ENCODE results near the gene MYL5.
A peak's percentile ranks its signal among the peaks of the same experiment; 100 is the strongest.

GRCh38 chr4:683982-684622 lies 9.8 kb downstream of the MYL5 start:
- peak; percentile 30 for TF ChIP-seq CTCF (IDR thresholded peaks at IDR 0.05; ENCODE audit: insufficient read depth, low read depth, low read length)
- no peak for TF ChIP-seq EZH2 (IDR thresholded peaks at IDR 0.05; ENCODE audit: insufficient read depth, low read length)
